ENCODE data around the gene CBX2. TPM values are rescaled to one million over a fixed set of nuclear protein-coding genes. Genes with fewer than 3 reads are reported as not detected.

CBX2 gene
- total RNA-seq, 6 experiments from 2014 or later: 0.75 to 2.0 (median 1.4) TPM

DNA sequence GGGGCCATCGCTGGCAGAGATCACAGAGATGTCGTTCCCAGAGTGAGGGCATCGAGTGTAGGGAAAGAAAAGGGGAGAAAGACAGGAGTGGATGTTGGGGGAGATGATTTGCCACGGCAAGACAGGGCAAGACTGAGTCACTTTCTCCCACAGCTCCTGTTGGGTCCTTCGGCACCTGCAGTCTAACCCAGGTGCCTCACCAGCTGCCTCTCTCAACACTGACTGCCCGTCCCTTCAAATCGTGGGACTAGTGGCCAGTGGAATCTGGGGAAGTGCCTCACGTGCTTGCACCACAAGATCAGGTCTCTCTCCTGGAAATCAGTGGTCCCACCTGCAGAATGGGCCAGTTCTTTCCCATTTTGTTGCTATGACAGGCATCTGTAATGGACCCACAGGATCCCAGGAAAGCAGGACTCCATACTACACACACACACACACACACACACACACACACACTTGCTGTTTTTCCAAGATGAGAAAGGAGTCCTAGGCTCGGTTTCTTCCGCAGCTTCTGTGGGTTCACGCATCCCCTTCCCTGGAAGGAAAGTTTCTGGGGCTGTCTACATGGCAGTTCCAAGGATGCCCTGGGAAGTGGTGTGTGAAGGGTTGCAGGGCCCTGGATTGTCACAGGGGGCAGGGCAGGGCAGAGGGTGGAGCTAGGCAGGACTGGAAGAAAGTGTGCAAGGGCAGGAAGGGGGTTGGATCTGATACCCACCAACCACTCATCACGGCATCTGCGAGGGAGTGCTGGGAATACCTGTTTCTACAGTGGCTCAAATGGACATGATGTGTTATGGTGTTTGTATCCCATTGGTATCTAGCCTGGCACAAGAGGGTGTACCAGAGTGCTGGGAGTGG is 29.1 kb downstream of the CBX2 start:
- Mint-ChIP-seq H3K27me3 (ENCODE audit: insufficient read depth) (peaks cover 72% of the 10 kb centered on the region), H3K36me3 (ENCODE audit: low read depth) (no peaks in the 10 kb centered on the region; the same call in 1 of the 2 replicates), H3K27ac (no peak overlapping the region), H3K4me1 (ENCODE audit: low read depth) (peaks cover 4% of the 10 kb centered on the region), H3K4me3 (no peak overlapping the region), H3K9me3 (no peaks in the 10 kb centered on the region)
- TF ChIP-seq, protein P1, sequence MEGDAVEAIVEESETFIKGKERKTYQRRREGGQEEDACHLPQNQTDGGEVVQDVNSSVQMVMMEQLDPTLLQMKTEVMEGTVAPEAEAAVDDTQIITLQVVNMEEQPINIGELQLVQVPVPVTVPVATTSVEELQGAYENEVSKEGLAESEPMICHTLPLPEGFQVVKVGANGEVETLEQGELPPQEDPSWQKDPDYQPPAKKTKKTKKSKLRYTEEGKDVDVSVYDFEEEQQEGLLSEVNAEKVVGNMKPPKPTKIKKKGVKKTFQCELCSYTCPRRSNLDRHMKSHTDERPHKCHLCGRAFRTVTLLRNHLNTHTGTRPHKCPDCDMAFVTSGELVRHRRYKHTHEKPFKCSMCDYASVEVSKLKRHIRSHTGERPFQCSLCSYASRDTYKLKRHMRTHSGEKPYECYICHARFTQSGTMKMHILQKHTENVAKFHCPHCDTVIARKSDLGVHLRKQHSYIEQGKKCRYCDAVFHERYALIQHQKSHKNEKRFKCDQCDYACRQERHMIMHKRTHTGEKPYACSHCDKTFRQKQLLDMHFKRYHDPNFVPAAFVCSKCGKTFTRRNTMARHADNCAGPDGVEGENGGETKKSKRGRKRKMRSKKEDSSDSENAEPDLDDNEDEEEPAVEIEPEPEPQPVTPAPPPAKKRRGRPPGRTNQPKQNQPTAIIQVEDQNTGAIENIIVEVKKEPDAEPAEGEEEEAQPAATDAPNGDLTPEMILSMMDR (IDR thresholded peaks at IDR 0.05): no peak
- no peak for DNase-seq

DNA sequence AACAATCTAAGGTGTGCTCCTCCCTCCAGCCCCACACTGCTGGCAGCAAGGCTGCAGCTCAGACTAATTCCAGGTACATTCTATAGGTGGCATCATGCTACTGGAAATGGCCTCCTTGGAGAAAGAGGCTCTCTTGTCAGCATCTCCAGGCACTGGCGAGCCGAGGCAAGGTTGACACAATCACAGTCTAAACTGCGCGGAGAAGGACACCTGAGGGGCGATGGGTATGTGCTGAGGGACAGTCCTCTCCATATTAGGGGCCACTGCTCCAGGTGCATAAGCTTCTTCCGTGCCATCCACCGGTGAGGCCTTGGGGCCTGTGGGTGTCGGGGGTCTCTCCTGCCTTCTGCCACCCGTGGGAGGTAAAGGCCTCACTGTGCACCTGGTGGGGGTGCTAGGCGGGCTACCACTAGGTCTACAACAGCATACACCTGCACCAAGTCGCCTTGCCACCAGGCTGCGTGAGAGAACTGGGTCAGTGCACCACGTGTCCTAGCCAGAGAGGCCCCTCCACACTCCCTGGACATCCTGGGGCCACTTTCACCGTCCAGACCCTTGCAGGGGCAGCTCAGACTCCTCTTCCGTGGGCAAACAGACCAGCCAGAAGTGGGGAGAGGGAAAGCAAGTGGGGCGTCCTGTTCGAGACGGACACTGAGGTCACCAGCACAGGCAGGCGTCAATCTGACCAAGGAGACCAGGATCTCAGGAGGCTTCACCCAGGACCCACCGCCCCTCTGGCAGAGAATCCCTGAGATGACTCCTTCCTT is 31.0 kb downstream of the CBX2 start:
- Mint-ChIP-seq H3K36me3 (ENCODE audit: low read depth) (no peaks in the 10 kb centered on the region), H3K4me1 (ENCODE audit: low read depth) (peaks cover 7% of the 10 kb centered on the region), H3K9me3 (no peaks in the 10 kb centered on the region), H3K27me3 (ENCODE audit: insufficient read depth) (peaks cover 62% of the 10 kb centered on the region), H3K4me3 (no peak overlapping the region), H3K27ac (no peak overlapping the region)
- DNase-seq: no peak
- TF ChIP-seq, protein P1 (IDR thresholded peaks at IDR 0.05): no peak

DNA sequence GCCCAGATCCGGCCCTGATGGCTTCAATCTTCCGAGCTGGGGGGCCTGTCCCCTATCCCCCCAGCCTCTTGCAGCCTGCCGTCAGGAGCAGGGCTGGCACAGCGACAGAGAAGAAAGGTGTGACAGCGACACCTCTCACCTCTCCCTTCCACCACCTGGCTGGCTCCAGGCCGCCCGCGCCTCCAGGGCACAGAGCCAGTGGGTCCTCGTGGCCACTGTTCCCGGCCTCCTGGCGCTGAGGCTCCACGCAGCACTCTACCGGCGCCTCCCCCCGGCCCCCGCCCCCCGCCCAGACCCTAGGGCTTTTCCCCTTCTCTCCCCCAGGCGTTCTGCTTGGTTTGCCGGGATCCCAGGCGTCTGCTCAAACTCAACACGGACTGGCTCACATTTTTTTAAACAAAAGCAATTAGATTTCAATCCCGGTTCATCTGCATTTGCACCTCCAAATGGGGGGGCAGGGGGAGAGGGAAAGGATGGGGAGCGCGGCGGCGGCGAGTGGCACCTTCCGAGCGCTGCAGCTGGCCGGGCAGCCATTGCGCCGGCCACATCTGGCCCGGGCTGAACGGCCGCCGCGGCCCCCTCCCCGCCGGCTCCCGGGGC is 31.7 kb downstream of the CBX2 start:
- Mint-ChIP-seq H3K4me1 (ENCODE audit: low read depth) (peaks cover 7% of the 10 kb centered on the region), H3K27me3 (ENCODE audit: insufficient read depth) (peaks cover 64% of the 10 kb centered on the region), H3K27ac (no peak overlapping the region), H3K9me3 (no peaks in the 10 kb centered on the region), H3K36me3 (ENCODE audit: low read depth) (no peaks in the 10 kb centered on the region), H3K4me3 (no peak overlapping the region)
- DNase-seq: no peak
- TF ChIP-seq, protein P1 (IDR thresholded peaks at IDR 0.05): no peak

DNA sequence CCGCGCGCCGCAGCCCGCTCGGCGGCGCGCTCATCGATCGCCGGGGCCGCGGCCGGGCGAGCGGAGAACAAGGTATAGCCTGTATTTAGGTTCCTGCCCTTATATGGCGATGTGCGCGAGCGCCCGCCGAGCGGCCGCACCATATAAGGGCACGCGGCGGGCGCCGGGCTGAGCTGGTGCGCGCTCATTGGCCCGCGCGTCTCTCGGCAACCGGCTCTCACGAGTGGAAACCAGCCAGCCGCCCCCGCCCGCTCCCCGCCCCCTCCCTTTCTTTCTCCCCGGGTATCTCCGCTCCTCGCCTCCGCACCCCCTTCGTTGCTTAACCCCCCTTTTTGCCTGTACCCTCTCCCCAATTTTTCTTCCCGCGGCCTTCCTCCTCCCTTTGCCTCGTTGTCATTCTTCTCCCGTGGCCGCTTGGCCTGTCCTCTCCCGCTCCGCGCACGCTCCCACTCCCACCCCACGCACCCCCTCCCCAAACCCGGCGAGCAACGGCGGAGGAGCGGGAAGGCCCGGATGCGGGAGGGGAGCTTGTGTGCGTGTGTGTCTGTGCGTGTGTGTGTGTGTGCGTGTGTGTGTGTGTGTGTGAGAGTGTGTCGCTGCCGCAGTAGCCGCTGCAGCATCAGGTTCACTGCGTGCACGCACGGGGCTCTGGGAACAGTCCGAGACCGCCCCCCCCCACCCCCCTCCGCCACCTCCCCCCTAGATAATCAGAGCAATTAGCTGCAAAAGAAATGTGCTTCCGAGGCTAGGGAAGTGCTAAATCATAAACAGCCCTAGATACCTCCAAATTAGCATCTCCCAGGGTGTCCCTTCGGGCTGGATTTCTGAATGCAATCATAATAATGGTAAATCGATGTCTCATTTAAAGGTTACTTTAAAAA is 32.4 kb downstream of the CBX2 start:
- Mint-ChIP-seq H3K4me1 (ENCODE audit: low read depth) (peaks cover 7% of the 10 kb centered on the region), H3K9me3 (no peaks in the 10 kb centered on the region), H3K27ac (no peak overlapping the region), H3K4me3 (no peak overlapping the region), H3K36me3 (ENCODE audit: low read depth) (no peaks in the 10 kb centered on the region), H3K27me3 (ENCODE audit: insufficient read depth) (peaks cover 56% of the 10 kb centered on the region)
- TF ChIP-seq, protein P1 (IDR thresholded peaks at IDR 0.05): no peak
- DNase-seq: peak; percentile 40

All from HFFc6 (cell line).